T follicular helper cell (primary cell): ENCODE measurements around the gene GAREM1.

ENCODE experiments used
- DNase-seq: peaks from one replicate; pipeline ENCODE4 v3.0.0-alpha.2; 2020; ENCODE audit warnings: low read depth

Gene GAREM1

DNA sequence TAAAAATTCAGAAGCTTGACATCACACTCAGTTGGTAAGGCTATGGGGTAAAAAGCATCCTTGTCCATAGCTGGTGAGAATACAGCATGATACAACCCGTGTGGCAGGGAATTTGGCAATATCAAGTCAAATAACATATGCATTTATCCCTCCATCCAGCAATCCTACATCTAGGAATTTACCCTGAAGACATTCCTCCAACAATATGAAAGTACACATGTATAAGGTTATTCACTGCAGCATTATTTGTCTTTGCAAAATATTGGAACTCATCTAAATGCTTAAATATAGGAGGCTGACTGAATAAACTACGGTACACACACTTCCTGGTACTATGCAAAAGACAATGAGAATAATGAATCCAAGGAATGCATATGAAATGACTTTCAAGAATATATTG lies 179.9 kb downstream of the GAREM1 start:
- no peak for DNase-seq

DNA sequence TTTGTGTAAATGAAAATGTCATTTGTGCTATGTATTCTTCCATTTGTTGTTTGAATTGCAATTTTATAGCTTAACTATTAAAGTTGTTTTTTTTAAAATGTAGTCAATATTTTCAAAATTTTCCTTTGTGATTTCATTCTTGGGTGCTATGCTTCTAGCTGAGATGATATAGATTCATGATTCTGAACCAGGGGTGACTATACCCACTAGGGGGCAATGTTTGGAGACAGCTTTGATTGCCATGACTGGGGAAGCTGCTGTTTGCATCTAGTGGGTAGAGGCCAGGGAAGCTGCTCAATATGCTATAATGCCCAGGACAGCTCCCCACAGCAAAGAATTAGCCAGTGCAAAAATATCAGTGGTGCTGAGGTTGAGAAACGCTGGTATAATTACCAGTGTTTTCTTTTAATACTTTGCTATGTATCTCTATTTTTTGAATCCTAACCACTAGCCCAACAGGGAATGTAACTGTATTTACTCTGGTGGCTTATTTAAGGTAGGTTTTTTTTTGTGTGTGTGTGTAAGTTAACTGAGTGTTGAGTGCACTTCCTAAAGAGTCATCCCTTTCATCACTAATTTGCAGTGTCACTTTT lies 181.1 kb downstream of the GAREM1 start:
- no peak for DNase-seq

DNA sequence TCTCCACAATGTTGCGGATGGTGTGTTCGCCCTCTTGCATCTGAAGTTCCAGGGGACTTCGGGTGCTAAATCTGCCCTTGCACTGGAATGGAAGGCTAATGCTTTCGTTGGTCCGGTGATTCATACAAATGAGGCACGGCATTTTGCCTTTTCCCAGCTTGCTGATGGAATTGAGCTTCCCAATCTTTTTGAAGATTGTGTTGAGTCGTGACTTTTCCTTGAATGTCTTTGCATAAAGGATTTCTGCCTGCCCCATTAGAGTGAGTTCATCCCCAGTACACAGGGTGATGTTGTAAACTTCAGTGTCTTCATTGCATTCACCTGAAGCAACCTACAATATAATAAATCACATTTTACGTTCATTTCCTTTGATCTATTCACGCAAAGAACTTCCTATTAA lies 182.8 kb downstream of the GAREM1 start:
- no peak for DNase-seq

DNA sequence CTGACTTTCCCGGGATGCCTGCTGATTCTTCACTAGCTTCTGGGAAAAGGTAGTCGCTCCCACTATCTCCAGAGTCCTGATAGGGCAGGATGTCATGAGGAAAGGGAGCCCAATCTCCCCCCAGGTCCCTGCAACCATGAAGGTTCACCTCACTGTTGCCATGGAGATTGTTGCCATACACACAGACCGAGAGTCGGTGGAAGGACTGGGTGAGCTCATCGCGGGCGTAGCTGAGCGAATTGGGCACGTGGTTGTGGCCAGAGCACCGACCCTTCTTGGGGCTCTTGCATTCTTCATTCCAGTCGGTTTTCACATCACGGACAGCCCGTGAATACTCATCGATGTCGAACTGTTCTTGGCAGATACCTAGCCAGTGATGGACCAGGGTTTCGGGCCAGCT lies 183.4 kb downstream of the GAREM1 start:
- no peak for DNase-seq

DNA sequence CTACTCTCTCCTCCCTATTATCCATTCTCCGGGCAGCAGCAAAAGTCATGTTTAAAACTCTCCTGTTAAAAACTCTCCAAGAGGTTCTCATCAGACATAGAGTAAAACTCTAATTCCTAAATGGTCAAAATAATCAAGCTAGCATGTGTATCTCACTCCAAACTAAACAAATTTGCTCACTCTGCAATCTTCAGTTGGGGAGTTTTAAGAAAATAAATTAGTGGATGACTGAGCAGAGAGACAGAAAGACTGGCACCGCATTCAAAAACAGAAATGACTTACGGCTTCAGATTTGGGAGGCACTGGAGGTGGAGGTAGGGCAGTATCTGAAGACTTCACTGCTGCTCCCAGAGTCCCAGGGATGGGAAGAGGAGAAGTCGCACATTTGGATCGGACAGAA lies 183.9 kb downstream of the GAREM1 start:
- no peak for DNase-seq

DNA sequence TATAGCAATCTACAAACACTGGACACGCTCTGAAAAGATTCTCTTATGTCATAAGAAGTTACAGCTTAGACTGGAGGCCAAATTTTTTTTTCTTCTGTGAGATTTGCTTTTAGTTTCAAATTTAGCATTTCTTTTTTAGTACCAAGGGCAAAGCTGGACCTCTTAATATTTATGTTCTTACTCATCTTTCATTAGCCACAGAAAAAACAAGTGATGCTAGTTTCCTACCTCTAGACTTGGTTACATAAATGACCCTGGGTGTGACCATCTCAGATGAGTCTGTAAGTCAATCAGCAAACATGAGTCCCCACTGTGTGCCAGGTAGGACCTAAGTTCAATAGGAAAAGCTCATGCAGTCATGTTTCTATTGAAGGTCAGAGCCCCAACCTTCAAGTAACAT lies 186.4 kb downstream of the GAREM1 start:
- DNase-seq, result no peak

DNA sequence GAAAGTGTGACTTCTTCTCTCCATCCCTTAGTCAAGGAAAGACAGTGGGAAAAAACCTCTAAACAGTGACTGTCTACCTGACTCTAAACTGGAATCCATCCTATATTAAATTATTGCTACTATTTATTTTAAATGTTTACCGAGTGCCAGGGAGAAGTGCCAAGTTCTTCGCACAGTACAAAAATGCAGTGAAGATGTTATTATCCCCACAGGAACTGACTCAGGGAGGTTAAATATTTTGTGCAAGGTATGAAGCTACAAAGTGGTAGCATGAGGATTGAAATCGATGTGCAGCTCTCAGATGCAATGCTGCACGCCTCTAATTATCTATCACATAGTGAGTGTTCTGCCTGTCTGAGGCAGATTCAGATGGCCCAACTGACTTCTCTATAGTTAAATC lies 189.8 kb downstream of the GAREM1 start:
- no peak for DNase-seq

DNA sequence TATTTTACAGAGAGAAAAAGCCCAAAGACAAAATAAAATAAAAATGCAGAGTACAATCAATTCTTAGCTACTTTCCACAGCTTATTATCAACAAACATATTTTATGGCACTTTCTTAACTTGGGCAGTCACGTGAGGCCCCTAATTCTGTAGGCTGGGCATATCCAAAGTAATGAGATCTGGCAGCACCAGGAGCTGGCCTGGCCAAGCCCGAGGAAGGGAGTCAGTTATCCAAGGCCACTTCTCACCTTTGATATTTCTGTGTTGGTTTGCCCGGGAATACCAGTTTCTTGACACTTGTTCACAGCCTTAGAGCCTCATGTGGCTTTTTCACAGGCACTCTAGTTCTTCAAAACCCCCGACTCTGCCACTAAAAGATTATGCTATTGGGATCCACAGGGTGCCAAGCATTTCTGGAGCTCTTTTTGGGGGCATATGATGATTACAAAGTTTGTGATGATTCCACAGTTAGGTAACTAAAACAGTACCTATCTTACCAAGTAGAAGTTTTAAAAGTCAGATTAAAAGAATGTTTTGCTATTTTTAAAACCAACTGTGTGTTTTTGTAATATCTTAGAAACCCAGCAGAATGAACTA lies 190.4 kb downstream of the GAREM1 start:
- no peak for DNase-seq

DNA sequence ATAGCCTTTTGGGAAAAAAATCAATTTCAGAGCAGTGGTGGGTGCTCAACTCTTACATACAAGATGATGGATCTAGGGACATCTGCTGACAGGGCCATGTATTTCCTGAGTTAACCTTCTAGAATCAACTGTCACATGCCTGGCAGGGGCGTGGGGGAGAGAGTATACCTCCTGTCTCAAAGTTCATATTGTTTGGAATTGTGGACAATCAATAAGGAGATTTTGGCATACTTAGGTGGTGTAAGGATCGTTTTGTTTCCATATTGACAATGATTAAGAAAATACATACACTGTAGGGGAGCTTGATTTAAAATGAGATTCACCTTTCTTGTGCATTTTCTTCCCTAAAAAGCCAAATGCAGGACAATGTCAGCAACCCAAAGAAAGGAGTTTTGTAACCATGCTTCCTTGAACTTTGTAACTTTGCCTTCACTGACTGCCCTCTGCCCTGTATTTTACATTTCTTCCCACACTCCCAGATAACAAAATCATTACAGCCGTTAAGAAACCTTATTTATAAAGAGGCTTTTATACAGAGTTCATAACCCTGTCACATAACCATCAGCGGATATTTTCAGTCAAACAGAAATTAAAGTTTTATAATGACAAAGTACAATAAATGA lies 192.4 kb downstream of the GAREM1 start:
- no peak for DNase-seq

DNA sequence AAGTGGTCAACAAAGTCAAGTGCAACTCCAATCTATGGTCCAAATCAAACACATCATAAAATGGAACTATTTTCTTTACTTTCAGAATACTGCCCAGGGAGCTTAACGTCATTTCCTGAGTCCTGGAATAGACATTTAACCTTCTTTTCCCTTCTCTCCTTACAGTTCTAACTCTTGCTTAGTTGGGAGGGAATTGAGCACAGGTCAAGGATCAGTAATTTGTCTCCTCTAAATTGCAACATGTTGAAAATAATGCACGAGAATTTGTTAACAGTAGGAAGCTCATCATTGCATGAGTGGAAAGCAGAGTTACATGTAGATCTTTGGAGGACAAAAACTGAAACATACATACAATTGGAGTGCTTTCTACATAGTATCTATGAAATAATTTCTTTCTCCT lies 193.1 kb downstream of the GAREM1 start:
- DNase-seq, result no peak

DNA sequence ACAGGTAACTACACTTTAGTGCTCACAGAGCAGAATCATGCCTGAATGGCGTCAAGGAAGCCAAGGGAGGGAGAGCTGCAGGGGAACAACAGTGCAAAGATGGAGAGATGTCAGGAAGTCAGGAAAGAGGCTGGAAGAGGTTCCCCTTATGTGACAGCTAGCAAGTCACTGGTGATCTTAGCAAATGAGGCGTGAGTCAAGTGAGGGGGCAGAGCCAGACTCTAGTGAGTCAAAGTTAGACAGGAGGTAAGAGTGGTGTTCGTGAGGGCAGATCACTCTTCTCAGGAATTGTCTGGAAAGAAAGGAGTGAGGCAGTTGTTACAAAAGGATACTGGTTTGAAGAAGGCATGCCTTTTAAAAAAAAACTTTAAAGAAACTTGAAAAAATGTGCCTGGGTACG lies 193.8 kb downstream of the GAREM1 start:
- DNase-seq, result no peak

DNA sequence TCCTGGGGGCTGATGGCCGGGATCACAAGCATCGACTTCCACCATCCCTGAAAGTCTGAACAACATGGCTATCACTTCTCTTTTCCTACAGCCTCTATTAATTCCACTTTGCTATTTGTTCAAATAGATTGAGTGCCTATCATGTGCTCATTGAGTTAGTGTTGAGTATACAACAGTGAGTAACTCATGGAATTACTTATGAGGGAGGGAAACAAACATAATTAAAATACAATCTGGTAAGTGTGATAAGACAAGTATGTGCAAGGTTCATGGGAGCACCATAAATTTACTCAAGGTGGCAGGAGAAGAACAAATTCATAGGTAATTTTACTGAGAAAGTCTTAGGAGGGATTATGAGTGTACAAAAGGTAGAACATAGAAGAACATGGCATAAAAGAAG lies 194.4 kb downstream of the GAREM1 start:
- no peak for DNase-seq

DNA sequence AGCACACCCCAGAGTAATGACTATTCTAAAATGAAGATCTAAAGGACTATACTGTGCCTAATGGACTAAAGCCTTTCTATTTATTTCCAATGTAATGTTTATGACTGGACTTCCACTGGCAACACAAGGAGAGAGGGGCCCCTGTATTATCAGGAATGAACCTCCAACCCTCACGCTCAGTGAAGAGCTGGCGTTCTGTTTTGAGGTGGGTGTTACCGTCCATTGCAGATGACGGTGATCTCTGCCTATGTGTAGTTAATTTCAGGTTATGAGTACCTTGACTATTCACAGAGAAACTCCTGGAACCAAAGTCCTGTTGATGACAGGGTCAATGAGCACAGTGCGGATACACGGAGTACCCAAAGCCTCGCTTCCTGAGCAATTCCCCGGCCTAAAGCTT lies 195.5 kb downstream of the GAREM1 start:
- DNase-seq, result no peak

DNA sequence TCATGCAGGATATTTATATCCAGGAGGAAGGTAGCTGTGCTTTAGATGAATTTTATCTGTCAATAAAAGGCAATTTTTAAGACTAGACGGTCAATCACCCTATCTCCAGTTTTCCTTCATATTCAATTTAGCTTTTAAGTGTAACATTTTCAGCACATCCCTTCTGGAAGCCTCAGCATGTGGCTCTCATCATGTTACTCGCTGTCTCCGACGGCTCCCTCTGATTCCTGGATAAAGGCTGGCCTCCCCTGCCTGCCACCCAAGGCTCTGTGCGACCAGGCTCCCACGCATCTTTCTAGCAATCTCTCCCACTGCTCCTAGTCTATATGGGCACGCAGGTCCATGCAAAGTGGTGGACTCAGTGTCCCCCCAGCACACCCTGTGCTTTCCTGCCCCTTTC lies 196.4 kb downstream of the GAREM1 start:
- no peak for DNase-seq

DNA sequence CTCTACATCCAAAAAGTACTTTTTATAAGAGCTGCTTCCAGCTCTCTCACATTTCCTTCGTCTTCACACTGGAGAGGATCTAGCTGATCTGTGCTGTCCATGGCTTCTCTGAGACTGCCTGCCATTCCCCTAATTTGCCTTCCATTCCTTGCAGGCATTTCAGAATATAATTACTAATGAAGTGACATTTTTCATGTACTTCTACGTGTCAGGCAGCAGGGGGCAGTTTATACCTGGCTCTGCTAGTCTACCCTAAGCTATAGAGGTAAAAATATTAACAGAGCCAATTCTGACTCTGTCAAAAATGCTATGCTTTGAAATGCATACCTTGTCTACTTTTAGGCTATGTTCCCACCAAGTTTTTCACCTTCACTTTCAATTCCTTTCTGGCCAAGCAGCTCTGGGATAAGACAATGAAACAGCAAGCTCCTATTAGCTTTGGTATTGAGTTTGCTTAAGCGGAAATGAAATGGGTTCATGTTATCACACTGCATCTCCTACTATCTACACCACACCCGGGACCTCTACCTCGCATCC lies 198.9 kb downstream of the GAREM1 start:
- DNase-seq, result no peak

DNA sequence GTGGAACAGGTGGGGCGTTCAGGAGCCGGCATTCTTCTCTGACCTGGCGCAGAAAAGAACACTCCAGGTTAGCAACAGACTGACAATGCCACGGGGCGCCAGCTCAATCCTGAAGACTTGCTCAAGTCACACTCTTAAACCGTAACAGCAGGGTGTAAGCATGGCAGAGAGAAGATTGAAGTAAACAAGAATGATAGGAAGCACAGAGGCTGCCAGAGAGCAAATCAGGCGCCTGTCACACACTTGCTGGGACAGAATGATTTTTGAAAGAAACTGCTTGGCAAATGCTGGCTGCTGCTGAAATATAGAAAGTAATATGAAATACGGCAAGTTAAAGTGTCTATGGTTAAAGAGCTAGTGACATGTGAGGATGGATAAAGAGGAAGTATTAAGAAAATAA lies 200.3 kb downstream of the GAREM1 start:
- no peak for DNase-seq

DNA sequence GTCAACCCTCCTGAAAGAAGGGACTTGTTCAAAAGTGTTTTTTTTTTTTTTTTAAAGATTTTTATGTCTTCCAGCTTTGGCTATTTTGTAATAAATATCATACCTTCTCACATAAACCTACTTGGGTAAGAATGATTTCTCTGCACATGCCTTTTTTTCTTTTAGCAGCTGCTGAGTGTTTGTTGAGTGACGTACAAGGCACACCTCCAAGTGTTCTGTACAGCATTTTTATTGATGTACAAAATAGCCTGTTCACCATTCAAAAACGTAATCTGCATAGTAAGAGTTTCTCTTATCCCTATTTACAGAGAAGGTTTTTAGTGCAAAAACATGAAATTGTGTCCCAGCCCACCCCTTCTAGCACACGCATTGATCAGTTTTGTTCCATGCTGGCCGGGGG lies 203.2 kb downstream of the GAREM1 start:
- no peak for DNase-seq

DNA sequence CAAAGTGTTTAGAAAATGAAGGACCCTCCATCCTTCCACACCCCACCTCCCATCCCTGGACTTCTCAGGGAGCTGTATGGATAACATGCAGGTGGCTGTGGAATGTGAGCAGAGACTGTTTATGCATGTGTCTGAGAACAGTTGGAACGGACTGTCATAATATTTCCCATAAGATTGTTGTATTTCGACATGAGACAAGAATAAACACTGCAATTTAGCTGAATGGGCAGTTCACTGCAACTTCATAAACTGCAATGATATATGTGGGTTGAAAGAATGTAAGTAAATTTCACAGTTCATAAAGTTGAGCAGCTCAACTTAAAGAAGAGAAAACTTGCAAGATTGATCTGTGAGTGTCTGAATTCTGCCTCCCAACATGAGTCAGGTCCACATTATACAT lies 206.3 kb downstream of the GAREM1 start:
- no peak for DNase-seq

DNA sequence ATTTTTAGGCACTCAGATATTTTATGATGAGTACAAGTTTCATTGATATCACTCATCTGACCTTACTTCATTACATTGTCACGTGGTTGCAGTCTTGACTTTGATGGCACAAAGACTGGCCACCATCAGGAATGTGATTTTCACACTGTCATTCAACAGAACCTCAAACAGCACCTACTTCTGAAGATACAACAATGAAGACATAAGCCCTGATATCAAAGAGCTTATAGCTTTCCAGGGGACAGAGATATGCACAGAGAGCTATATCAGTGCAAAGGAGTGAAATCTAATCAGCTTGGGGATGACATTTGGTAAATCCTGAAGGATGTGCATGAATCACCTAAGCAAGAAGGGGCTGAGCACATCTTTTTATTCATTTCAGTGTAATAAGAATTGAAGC lies 208.6 kb downstream of the GAREM1 start:
- no peak for DNase-seq

DNA sequence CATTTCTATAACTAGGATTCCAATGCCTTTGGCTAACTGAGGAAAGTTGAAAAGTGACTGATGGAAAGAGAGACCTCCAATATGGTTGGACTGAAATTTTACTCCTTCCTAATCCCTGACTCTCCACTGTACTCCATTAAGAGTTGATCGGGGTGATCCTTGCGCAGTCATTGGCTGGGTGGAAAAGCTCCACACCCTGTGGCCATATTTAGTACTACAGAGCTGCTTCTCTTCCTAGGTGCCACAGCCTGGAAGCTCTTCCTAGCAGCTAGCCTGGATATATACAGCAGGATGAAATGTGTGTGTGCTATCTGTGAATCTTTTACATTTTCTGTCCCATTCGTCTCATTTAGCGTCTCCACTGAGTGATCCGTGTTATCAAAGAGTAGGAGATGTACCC lies 209.7 kb downstream of the GAREM1 start:
- no peak for DNase-seq

DNA sequence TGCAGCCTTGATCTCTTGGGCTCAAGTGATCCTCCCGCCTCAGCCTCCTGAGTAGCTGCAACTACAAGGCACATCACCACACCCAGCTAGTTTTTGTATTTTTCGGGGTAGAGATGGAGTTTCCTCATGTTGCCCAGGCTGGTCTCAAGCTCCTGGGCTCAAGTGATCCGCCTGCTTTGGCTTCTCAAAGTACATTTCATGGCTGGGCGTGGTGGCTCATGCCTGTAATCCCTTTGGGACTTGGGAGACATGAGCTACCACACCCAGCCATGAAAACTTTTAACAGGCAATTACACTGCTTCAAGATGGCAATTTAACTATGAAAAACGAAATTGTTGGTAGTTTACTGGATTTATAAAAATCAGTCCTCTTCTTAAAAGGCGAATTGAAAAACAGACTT lies 211.1 kb downstream of the GAREM1 start:
- DNase-seq, result no peak

DNA sequence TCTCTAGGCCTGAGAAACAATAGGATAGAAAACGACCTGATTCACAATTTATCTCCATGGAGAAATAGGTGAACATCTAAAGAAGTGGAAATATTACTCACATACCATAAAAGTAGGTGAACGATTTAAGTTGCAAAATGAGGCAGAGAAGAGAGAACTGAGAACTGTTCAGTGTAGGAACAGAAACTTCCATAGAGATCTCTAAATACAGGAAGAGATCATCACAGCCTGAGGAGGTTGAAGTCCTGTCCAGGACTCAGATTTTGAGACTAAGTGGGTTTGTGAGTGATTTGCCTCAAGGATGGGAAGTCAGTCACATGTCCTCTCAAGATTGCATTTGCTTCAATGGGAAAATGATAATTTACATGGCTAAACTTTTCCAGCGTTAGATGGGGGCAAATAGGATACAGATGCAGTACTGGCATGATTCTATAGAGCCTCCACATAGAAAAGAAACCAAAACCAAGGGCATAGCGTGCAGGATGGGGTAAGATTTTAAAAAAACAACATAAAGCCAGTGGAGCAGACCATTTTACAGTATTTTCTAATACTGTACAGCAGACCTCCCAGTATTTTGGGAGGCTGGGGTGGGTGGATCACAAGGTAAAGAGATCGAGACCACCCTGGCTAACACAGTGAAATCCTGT lies 212.0 kb downstream of the GAREM1 start:
- DNase-seq, result no peak

DNA sequence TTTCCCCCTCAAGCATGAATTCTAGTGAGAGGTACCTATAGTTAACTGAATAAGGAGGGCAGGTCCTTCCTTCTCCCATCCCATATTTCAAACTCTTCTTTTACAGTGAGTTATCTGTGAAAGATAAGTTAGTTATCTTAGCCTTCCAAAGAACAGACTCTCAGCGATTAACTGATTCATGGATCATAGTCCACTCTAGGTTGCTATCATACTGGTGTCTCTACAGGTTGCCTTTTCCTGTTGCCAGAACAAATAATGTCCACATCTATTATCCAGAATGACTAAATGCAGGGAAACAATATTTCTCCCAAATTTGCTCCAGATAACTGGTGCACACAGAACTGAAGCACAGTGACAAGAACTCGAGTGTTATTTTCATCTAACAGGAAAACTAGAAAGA lies 212.5 kb downstream of the GAREM1 start:
- DNase-seq, result no peak
